Endothelial cell of umbilical vein (primary cell): ENCODE measurements around the gene GIPC3. TPM values are rescaled to one million over a fixed set of nuclear protein-coding genes. Genes with fewer than 3 reads are reported as not detected.

ENCODE experiments used
- BruUV-seq: library from RNA; stranded (reverse); fragments of 400-500 nt; replicated peaks from 2 replicates; lab custom pipeline; 2021; lab: Mats Ljungman, UMichigan
- CTCF ChIA-PET: fragments of 300-600, 350-600 bp; sonication (Branson Sonifier 250); formaldehyde crosslinking; loops from one replicate; lab custom pipeline; 2021; ENCODE audit warnings: antibody characterized with exemption, inconsistent platforms; lab: Charles Lee
- POLR2A ChIA-PET: fragments of 300-600, 350-600 bp; sonication (Branson Sonifier 250); formaldehyde crosslinking; loops from one replicate; lab custom pipeline; 2021; ENCODE audit warnings: antibody characterized with exemption, inconsistent platforms; lab: Charles Lee
- DNase-seq: peaks from one replicate; pipeline ENCODE4 v3.0.0-alpha.2; 2011; ENCODE audit warnings: low read depth, low spot score
- FAIRE-seq: peaks from 2 replicates; lab custom pipeline; 2011; peaks lifted over from hg19 to GRCh38; lab: Jason Lieb, UNC
- H2AFZ ChIP-seq: 2 replicates; pipeline ENCODE4 v1.6.0; 2012; ENCODE audit warnings: low read depth, low read length, control low read depth, inconsistent platforms
- H3K27ac ChIP-seq: 2 replicates; pipeline ENCODE4 v1.5.1; 2011; ENCODE audit warnings: low read depth, mild to moderate bottlenecking, control low read depth, low read length, moderate library complexity; ENCODE audit not compliant: insufficient read depth
- H3K27me3 ChIP-seq, 2 experiments: 2 replicates each; pipeline versions ENCODE4 v1.6.0 to v1.6.1; 2011; ENCODE audit warnings: low read length in 2 of 2, mixed read lengths in 1 of 2; ENCODE audit not compliant: control insufficient read depth in 2 of 2, insufficient read depth in 2 of 2
- H3K36me3 ChIP-seq, 2 experiments: 2 replicates in 1 of 2; 3 replicates in 1 of 2; pipeline ENCODE4 v1.5.1; 2011; ENCODE audit warnings: low read length in 2 of 2, mild to moderate bottlenecking in 1 of 2, moderate library complexity in 1 of 2; ENCODE audit not compliant: control insufficient read depth in 2 of 2, insufficient read depth in 2 of 2; ENCODE audit errors: extremely low read depth in 1 of 2
- H3K4me1 ChIP-seq: 3 replicates; pipeline ENCODE4 v1.5.1; 2011; ENCODE audit warnings: mild to moderate bottlenecking, low read length; ENCODE audit not compliant: control insufficient read depth, insufficient read depth; ENCODE audit errors: extremely low read depth
- H3K4me2 ChIP-seq: 2 replicates; pipeline ENCODE4 v1.6.1; 2011; ENCODE audit warnings: low read length, control low read depth, mixed read lengths; ENCODE audit not compliant: insufficient read depth
- H3K4me3 ChIP-seq, 3 experiments: fragments of 200-600 bp in 1 of 3; sonication (generic), shearing (Covaris generic) in 1 of 3; replicated peaks in 1 of 3; 2 replicates each; pipeline ENCODE4 v1.5.1; 2011 to 2016; ENCODE audit warnings: control low read depth in 3 of 3, low read length in 3 of 3, mild to moderate bottlenecking in 2 of 3, inconsistent platforms in 1 of 3, low read depth in 1 of 3, moderate library complexity in 1 of 3; ENCODE audit not compliant: insufficient read depth in 1 of 3
- H3K79me2 ChIP-seq: 2 replicates; pipeline ENCODE4 v1.6.0; 2012; ENCODE audit warnings: low read length, inconsistent platforms; ENCODE audit not compliant: control insufficient read depth, insufficient read depth
- H3K9ac ChIP-seq: replicated peaks from 2 replicates; pipeline ENCODE3; 2011; ENCODE audit warnings: low read length, control low read depth; ENCODE audit not compliant: insufficient read depth; ENCODE audit errors: extremely low read depth
- H3K9me1 ChIP-seq: replicated peaks from 3 replicates; pipeline ENCODE4 v1.6.0; 2011; ENCODE audit warnings: mild to moderate bottlenecking, low read length; ENCODE audit not compliant: control insufficient read depth, insufficient read depth; ENCODE audit errors: extremely low read depth
- H3K9me3 ChIP-seq: replicated peaks from 2 replicates; pipeline ENCODE4 v1.5.1; 2012; ENCODE audit warnings: low read length, inconsistent platforms; ENCODE audit not compliant: control insufficient read depth, insufficient read depth
- H4K20me1 ChIP-seq: replicated peaks from 2 replicates; pipeline ENCODE3; 2011; ENCODE audit warnings: mild to moderate bottlenecking, low read length; ENCODE audit not compliant: control insufficient read depth, insufficient read depth; ENCODE audit errors: extremely low read depth
- CTCF ChIP-seq, 2 donors: IDR thresholded peaks; 1 replicate in 1 of 2; 2 replicates in 1 of 2; pipeline ENCODE4 v1.5.1; 2011; ENCODE audit warnings: low read length in 2 of 2, mild to moderate bottlenecking in 2 of 2, moderate library complexity in 2 of 2, control low read depth in 1 of 2, inconsistent platforms in 1 of 2, low read depth in 1 of 2; ENCODE audit not compliant: insufficient read depth in 1 of 2; ENCODE audit errors: extremely low read depth in 1 of 2
- FOS ChIP-seq: IDR thresholded peaks from 2 replicates; pipeline ENCODE4 v1.6.1; 2011; ENCODE audit warnings: mild to moderate bottlenecking, low read length, moderate library complexity, borderline replicate concordance; ENCODE audit not compliant: insufficient read depth
- POLR2A ChIP-seq: IDR thresholded peaks from 2 replicates; pipeline ENCODE4 v1.6.1; 2012; ENCODE audit warnings: low read depth, mild to moderate bottlenecking, control low read depth, low read length
- POLR2AphosphoS5 ChIP-seq: IDR thresholded peaks from 2 replicates; pipeline ENCODE4 v1.6.1; 2012; ENCODE audit warnings: low read depth, mild to moderate bottlenecking, control low read depth, low read length, moderate library complexity; ENCODE audit not compliant: insufficient read depth
- dilution Hi-C: fragments of 300-500 bp; cut with MboI; formaldehyde crosslinking; loops from one replicate; pipeline ENCODE4 v1.15.0; 2019; ENCODE audit warnings: low sequenced_read_pairs; ENCODE audit not compliant: extremely low pct_ligation_motif_present
- intact Hi-C: fragments of 100-400 bp; cut with micrococcal nuclease; formaldehyde crosslinking; loops from one replicate; pipeline ENCODE4 v1.10.0; 2022
- polyA plus RNA-seq, 4 experiments: library from polyadenylated mRNA; depleted of rRNA in 3 of 4; stranded (reverse) in 3 of 4; unstranded in 1 of 4; fragments of >200 nt; gene quantifications; 2 replicates each; pipeline versions ENCODE4 v1.2.1 to v1.2.3, GENCODE V29; 2011 to 2012; ENCODE audit warnings: missing spikeins in 1 of 4
- total RNA-seq: library from RNA; stranded (reverse); gene quantifications from 2 replicates; pipeline ENCODE4 v1.2.3, GENCODE V29; 2021
- TF ChIP-seq, protein P1 (sequence below): IDR thresholded peaks from 2 replicates; pipeline ENCODE4 v1.6.1; 2011; ENCODE audit not compliant: insufficient read depth, insufficient read length

GIPC3 gene
- total and polyA plus RNA-seq, 2 donors (not counting 3 experiments of a cell fraction or from before 2014, with no cell fraction given) = 2.2 to 6.6 TPM

DNA sequence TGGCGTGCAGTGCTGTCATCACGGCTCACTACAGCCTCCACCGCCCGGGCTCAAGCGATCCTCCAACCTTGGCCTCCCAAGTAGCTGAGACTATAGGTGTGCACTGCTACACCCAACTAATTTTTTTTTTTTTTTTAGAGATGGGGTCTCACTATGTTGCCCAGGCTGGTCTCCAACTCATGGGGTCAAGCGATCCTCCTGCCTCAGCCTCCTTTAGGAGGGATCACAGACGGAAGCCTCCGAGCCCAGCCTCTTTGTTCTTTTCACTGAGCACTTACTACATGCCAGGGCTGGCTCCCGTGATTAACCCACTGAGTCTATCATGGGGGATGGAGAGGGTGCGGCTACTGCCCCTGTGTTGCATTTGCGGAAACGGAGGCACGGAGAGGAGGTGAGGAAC, 54.2 kb downstream of the GIPC3 start:
- no TSS peak for BruUV-seq
- no peak overlapping the region for H3K4me2 ChIP-seq
- no peaks in the 10 kb centered on the region for H4K20me1 ChIP-seq
- no peak overlapping the region for H3K4me3 ChIP-seq
- no peaks in the 10 kb centered on the region for H3K79me2 ChIP-seq
- no peaks in the 10 kb centered on the region for H3K9me1 ChIP-seq
- POLR2A ChIA-PET = no interaction called here
- FAIRE-seq (no peak), DNase-seq (no peak)
- peaks cover 8 to 38% of the 10 kb centered on the region in 2 experiments for H3K36me3 ChIP-seq
- CTCF ChIA-PET = no interaction called here
- H2AFZ ChIP-seq = no peak overlapping the region
- no peaks in the 10 kb centered on the region for H3K9me3 ChIP-seq
- no peaks in the 10 kb centered on the region for H3K27me3 ChIP-seq
- dilution Hi-C loops = no loop called here
- no peak for TF ChIP-seq POLR2A
- no peak for TF ChIP-seq FOS
- TF ChIP-seq POLR2AphosphoS5 = no peak
- no peak for TF ChIP-seq CTCF (IDR thresholded peaks at IDR 0.05; ENCODE audit: extremely low read depth in 1 of 2, insufficient read depth in 1 of 2, low read depth in 1 of 2, low read length in 2 of 2)
- TF ChIP-seq, protein P1, sequence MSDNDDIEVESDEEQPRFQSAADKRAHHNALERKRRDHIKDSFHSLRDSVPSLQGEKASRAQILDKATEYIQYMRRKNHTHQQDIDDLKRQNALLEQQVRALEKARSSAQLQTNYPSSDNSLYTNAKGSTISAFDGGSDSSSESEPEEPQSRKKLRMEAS = no peak
- H3K27ac ChIP-seq = no peak overlapping the region
- intact Hi-C loops = no loop called here
- H3K9ac ChIP-seq = no peak overlapping the region
- H3K4me1 ChIP-seq = no peaks in the 10 kb centered on the region
